ENCODE measurements around the gene TMED4. TPM values are rescaled to one million over a fixed set of nuclear protein-coding genes. Genes with fewer than 3 reads are reported as not detected.

The TMED4 gene
- polyA plus RNA-seq, 1 donor (not counting 4 experiments of a cell fraction or from before 2014, with no cell fraction given): 45.8 TPM

DNA sequence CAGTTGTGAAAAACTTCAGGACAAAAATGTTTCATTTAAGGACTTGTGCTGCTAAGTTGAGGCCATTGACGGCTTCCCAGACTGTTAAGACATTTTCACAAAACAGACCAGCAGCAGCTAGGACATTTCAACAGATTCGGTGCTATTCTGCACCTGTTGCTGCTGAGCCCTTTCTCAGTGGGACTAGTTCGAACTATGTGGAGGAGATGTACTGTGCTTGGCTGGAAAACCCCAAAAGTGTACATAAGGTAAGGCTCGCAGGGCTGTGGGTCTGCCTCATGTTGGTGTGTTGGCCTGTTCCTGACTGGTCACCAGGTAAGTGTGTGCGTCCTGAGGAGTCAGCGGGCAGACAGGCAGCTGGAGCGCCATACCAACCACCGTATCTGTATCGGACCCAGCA lies 42.3 kb upstream of the TMED4 start:
- FAIRE-seq: no peak
- TF ChIP-seq EZH2 (IDR thresholded peaks at IDR 0.05; ENCODE audit: low read length): no peak
- TF ChIP-seq, protein P1, sequence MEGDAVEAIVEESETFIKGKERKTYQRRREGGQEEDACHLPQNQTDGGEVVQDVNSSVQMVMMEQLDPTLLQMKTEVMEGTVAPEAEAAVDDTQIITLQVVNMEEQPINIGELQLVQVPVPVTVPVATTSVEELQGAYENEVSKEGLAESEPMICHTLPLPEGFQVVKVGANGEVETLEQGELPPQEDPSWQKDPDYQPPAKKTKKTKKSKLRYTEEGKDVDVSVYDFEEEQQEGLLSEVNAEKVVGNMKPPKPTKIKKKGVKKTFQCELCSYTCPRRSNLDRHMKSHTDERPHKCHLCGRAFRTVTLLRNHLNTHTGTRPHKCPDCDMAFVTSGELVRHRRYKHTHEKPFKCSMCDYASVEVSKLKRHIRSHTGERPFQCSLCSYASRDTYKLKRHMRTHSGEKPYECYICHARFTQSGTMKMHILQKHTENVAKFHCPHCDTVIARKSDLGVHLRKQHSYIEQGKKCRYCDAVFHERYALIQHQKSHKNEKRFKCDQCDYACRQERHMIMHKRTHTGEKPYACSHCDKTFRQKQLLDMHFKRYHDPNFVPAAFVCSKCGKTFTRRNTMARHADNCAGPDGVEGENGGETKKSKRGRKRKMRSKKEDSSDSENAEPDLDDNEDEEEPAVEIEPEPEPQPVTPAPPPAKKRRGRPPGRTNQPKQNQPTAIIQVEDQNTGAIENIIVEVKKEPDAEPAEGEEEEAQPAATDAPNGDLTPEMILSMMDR (optimal IDR thresholded peaks at IDR 0.05 in 1 of 3, IDR thresholded peaks at IDR 0.05 in 1 of 3, conservative IDR thresholded peaks at IDR 0.05 in 1 of 3; ENCODE audit: extremely low read depth in 1 of 3, insufficient read depth in 2 of 3, low read length in 3 of 3): no peak
- H3K27me3 ChIP-seq (ENCODE audit: control insufficient read depth, extremely low read depth, insufficient read depth, low read length): no peaks in the 10 kb centered on the region
- DNase-seq (ENCODE audit: low read depth, low spot score): no peak
- H3K4me2 ChIP-seq (ENCODE audit: control insufficient read depth, extremely low read depth, insufficient read depth, low read depth, low read length): no peak overlapping the region
- H3K9ac ChIP-seq (ENCODE audit: control insufficient read depth, extremely low read depth, insufficient read depth, low read length): no peak overlapping the region
- H3K27ac ChIP-seq (ENCODE audit: control insufficient read depth, insufficient read depth, low read length): no peak overlapping the region
- H3K79me2 ChIP-seq (ENCODE audit: control insufficient read depth, insufficient read depth, low read length): peaks cover 72% of the 10 kb centered on the region
- H3K4me3 ChIP-seq (ENCODE audit: control insufficient read depth in 2 of 3, extremely low read depth in 1 of 3, insufficient read depth in 2 of 3, low read depth in 1 of 3, low read length in 3 of 3): no peak overlapping the region
- H3K9me3 ChIP-seq (ENCODE audit: control insufficient read depth, low read depth, low read length): no peaks in the 10 kb centered on the region
- peaks cover 20 to 29% of the 10 kb centered on the region in 2 experiments for H3K36me3 ChIP-seq (ENCODE audit: control insufficient read depth in 2 of 2, extremely low read depth in 1 of 2, insufficient read depth in 2 of 2, low read length in 2 of 2)
- dilution Hi-C loops (cut with MboI; ENCODE audit: extremely low pct_ligation_motif_present, low sequenced_read_pairs): no loop called here
- no peaks in the 10 kb centered on the region for H4K20me1 ChIP-seq (ENCODE audit: control insufficient read depth, extremely low read depth, insufficient read depth, low read length)
- H2AFZ ChIP-seq (ENCODE audit: control insufficient read depth, low read length): no peak overlapping the region
- no peaks in the 10 kb centered on the region for H3K9me1 ChIP-seq (ENCODE audit: control insufficient read depth, extremely low read depth, insufficient read depth, low read length)
- peaks cover 10% of the 10 kb centered on the region for H3K4me1 ChIP-seq (ENCODE audit: control insufficient read depth, extremely low read depth, insufficient read depth, low read length)

DNA sequence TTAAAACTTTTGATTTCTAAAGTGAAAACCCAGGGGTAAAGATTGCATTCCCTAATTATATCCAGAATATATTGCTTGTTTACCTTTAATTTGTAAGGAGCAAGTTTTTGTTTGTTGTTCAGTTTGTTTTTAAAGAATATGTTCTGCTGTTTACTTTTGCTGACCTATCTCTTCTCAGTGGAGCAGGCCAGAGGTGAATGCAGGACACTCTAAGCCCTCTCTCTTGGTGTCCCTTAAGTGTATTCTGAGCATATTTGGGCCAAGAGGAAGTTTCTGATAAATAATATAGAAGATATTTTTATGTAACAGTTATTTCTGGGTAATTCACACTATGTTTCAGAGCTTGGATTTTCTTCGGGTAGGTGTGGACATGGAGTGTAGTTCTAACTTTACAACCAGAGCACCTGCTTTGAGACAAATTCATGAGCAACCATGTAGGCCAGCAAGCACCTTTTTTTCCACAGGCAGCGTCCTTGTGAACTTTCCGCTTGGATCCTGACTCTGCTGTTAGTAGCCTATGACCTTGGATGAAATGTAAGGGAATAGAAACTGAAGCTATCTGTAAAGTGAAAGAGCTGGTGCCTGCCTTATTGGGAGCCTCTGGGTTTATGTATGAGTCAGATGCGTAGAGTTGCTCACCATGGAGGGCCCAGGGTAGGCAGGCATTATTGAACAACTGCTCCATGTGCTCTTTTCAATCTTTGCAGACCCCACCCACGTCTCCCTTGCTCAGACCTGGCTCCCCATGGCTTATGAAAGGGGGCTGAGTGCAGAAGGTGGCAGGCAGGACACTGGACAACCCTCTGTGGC lies 40.5 kb upstream of the TMED4 start:
- Histone ChIP-seq H3K4me2 (ENCODE audit: control insufficient read depth, extremely low read depth, insufficient read depth, low read depth, low read length) (no peak overlapping the region), H3K9ac (ENCODE audit: control insufficient read depth, extremely low read depth, insufficient read depth, low read length) (no peak overlapping the region), H3K79me2 (ENCODE audit: control insufficient read depth, insufficient read depth, low read length) (peaks cover 86% of the 10 kb centered on the region), H3K4me3 (ENCODE audit: control insufficient read depth in 2 of 3, extremely low read depth in 1 of 3, insufficient read depth in 2 of 3, low read depth in 1 of 3, low read length in 3 of 3) (no peak overlapping the region), H2AFZ (ENCODE audit: control insufficient read depth, low read length) (no peak overlapping the region), H4K20me1 (ENCODE audit: control insufficient read depth, extremely low read depth, insufficient read depth, low read length) (no peaks in the 10 kb centered on the region), H3K9me1 (ENCODE audit: control insufficient read depth, extremely low read depth, insufficient read depth, low read length) (no peaks in the 10 kb centered on the region), H3K27ac (ENCODE audit: control insufficient read depth, insufficient read depth, low read length) (no peak overlapping the region), H3K9me3 (ENCODE audit: control insufficient read depth, low read depth, low read length) (no peaks in the 10 kb centered on the region), H3K27me3 (ENCODE audit: control insufficient read depth, extremely low read depth, insufficient read depth, low read length) (no peaks in the 10 kb centered on the region), H3K4me1 (ENCODE audit: control insufficient read depth, extremely low read depth, insufficient read depth, low read length) (peaks cover 28% of the 10 kb centered on the region), H3K36me3 (ENCODE audit: control insufficient read depth in 2 of 2, extremely low read depth in 1 of 2, insufficient read depth in 2 of 2, low read length in 2 of 2) (peaks cover 13 to 23% of the 10 kb centered on the region in 2 experiments)
- dilution Hi-C loops (cut with MboI; ENCODE audit: extremely low pct_ligation_motif_present, low sequenced_read_pairs): no loop called here
- no peak for DNase-seq (ENCODE audit: low read depth, low spot score)
- TF ChIP-seq, protein P1 (optimal IDR thresholded peaks at IDR 0.05 in 1 of 3, IDR thresholded peaks at IDR 0.05 in 1 of 3, conservative IDR thresholded peaks at IDR 0.05 in 1 of 3; ENCODE audit: extremely low read depth in 1 of 3, insufficient read depth in 2 of 3, low read length in 3 of 3): no peak
- no peak for TF ChIP-seq EZH2 (IDR thresholded peaks at IDR 0.05; ENCODE audit: low read length)
- no peak for FAIRE-seq

All from keratinocyte (primary cell).